Measurements from ENCODE around the gene TNFRSF13B.

GRCh38 chr17:17001874-17002520 lies 30.1 kb upstream of the TNFRSF13B start:
- TF ChIP-seq POLR2A (IDR thresholded peaks at IDR 0.05; ENCODE audit: extremely low read depth, insufficient read length) (no peak), MAX (IDR thresholded peaks at IDR 0.05; ENCODE audit: low read depth, low read length) (peak; percentile 14; the same call in 1 of the 2 replicates)
- TF ChIP-seq, protein P1, sequence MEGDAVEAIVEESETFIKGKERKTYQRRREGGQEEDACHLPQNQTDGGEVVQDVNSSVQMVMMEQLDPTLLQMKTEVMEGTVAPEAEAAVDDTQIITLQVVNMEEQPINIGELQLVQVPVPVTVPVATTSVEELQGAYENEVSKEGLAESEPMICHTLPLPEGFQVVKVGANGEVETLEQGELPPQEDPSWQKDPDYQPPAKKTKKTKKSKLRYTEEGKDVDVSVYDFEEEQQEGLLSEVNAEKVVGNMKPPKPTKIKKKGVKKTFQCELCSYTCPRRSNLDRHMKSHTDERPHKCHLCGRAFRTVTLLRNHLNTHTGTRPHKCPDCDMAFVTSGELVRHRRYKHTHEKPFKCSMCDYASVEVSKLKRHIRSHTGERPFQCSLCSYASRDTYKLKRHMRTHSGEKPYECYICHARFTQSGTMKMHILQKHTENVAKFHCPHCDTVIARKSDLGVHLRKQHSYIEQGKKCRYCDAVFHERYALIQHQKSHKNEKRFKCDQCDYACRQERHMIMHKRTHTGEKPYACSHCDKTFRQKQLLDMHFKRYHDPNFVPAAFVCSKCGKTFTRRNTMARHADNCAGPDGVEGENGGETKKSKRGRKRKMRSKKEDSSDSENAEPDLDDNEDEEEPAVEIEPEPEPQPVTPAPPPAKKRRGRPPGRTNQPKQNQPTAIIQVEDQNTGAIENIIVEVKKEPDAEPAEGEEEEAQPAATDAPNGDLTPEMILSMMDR (IDR thresholded peaks at IDR 0.05; ENCODE audit: low read depth, low read length): peak; percentile 96
